ENCODE measurements around the gene DCTPP1. TPM values are rescaled to one million over a fixed set of nuclear protein-coding genes. Genes with fewer than 3 reads are reported as not detected.
"Not testable (repeated sequence)": the region's sequence is repeated elsewhere in the genome, so short reads cannot be mapped to it uniquely, and the experiment has no call there.

DCTPP1 gene
- total and polyA plus RNA-seq, 2 experiments from 2014 or later: 20.2 to 45.7 TPM

GRCh38 chr16:30470632-30470995 is 40.8 kb upstream of the DCTPP1 start:
- Histone ChIP-seq H3K9me3 (ENCODE audit: low read depth) (no peaks in the 10 kb centered on the region), H3K27ac (no peak overlapping the region), H3K9me2 (ENCODE audit: insufficient read depth) (no peaks in the 10 kb centered on the region), H3K4me1 (ENCODE audit: insufficient read depth) (no peaks in the 10 kb centered on the region), H4K20me1 (ENCODE audit: insufficient read depth) (no peaks in the 10 kb centered on the region), H3K27me3 (replicated peaks; ENCODE audit: insufficient read depth) (peaks cover 31% of the 10 kb centered on the region), H3K79me2 (ENCODE audit: insufficient read depth) (no peaks in the 10 kb centered on the region), H3K4me3 (no peak overlapping the region), H2AFZ (no peak overlapping the region), H3F3A (ENCODE audit: insufficient read depth) (peaks cover 6% of the 10 kb centered on the region; the same call in 1 of the 2 replicates), H3K9ac (no peak overlapping the region), H3K36me3 (ENCODE audit: low read depth) (no peaks in the 10 kb centered on the region), H3K4me2 (ENCODE audit: unreplicated experiment) (no peak overlapping the region)
- in situ Hi-C loops (cut with MboI): no loop called here
- DNase-seq: no peak
- 64 to 78% methylated on average over 7 to 8 of the region's 8 CpGs for WGBS, 2 experiments (ENCODE audit: low coverage in 1 of 2, low lambda C conversion rate in 2 of 2, missing lambda C conversion rate in 2 of 2)
- TF ChIP-seq EZH2 (IDR thresholded peaks at IDR 0.05; ENCODE audit: insufficient read depth, poor library complexity, severe bottlenecking) (no peak), EZH2phosphoT487 (IDR thresholded peaks at IDR 0.05; ENCODE audit: insufficient read depth, low read depth) (no peak)

GRCh38 chr16:30470170-30470512 is 40.3 kb upstream of the DCTPP1 start:
- Histone ChIP-seq H3K9me3 (ENCODE audit: low read depth) (no peaks in the 10 kb centered on the region), H4K20me1 (ENCODE audit: insufficient read depth) (no peaks in the 10 kb centered on the region), H3K4me1 (ENCODE audit: insufficient read depth) (no peaks in the 10 kb centered on the region), H3K9ac (no peak overlapping the region), H3F3A (ENCODE audit: insufficient read depth) (peaks cover 6% of the 10 kb centered on the region; the same call in 1 of the 2 replicates), H3K79me2 (ENCODE audit: insufficient read depth) (no peaks in the 10 kb centered on the region), H3K9me2 (ENCODE audit: insufficient read depth) (no peaks in the 10 kb centered on the region), H3K36me3 (ENCODE audit: low read depth) (no peaks in the 10 kb centered on the region), H3K27me3 (replicated peaks; ENCODE audit: insufficient read depth) (peaks cover 28% of the 10 kb centered on the region), H3K4me2 (ENCODE audit: unreplicated experiment) (no peak overlapping the region), H3K4me3 (no peak overlapping the region), H2AFZ (no peak overlapping the region), H3K27ac (no peak overlapping the region)
- no peak for DNase-seq
- TF ChIP-seq EZH2phosphoT487 (IDR thresholded peaks at IDR 0.05; ENCODE audit: insufficient read depth, low read depth) (no peak), EZH2 (IDR thresholded peaks at IDR 0.05; ENCODE audit: insufficient read depth, poor library complexity, severe bottlenecking) (no peak)
- in situ Hi-C loops (cut with MboI): no loop called here
- WGBS, 2 experiments (ENCODE audit: low coverage in 1 of 2, low lambda C conversion rate in 2 of 2, missing lambda C conversion rate in 2 of 2): 75 to 78% methylated on average over 3 of the region's 3 CpGs

- H3K9me2 ChIP-seq (ENCODE audit: insufficient read depth): no peaks in the 10 kb centered on the region
- no peak overlapping the region for H3K4me2 ChIP-seq (ENCODE audit: unreplicated experiment)
- no peak for DNase-seq
- H3K4me1 ChIP-seq (ENCODE audit: insufficient read depth): no peaks in the 10 kb centered on the region
- no peaks in the 10 kb centered on the region for H3K27me3 ChIP-seq (replicated peaks; ENCODE audit: insufficient read depth)
- in situ Hi-C loops (cut with MboI): no loop called here
- no peak overlapping the region for H3K27ac ChIP-seq
- H3K4me3 ChIP-seq: no peak overlapping the region
- no peaks in the 10 kb centered on the region for H3K9me3 ChIP-seq (ENCODE audit: low read depth)
- no peaks in the 10 kb centered on the region for H3K79me2 ChIP-seq (ENCODE audit: insufficient read depth)
- WGBS, 2 experiments (ENCODE audit: low coverage in 1 of 2, low lambda C conversion rate in 2 of 2, missing lambda C conversion rate in 2 of 2): 75 to 87% methylated on average over 7 of the region's 7 CpGs
- no peaks in the 10 kb centered on the region for H3F3A ChIP-seq (ENCODE audit: insufficient read depth)
- H3K9ac ChIP-seq: no peak overlapping the region
- no peaks in the 10 kb centered on the region for H4K20me1 ChIP-seq (ENCODE audit: insufficient read depth)
- no peaks in the 10 kb centered on the region for H3K36me3 ChIP-seq (ENCODE audit: low read depth)
- no peak for TF ChIP-seq EZH2 (IDR thresholded peaks at IDR 0.05; ENCODE audit: insufficient read depth, poor library complexity, severe bottlenecking)
- no peak for TF ChIP-seq EZH2phosphoT487 (IDR thresholded peaks at IDR 0.05; ENCODE audit: insufficient read depth, low read depth)
- H2AFZ ChIP-seq: no peak overlapping the region
These were observed 34.2 kb upstream of the DCTPP1 start for GRCh38 chr16:30464078-30464477.

GRCh38 chr16:30461426-30461825 is 31.6 kb upstream of the DCTPP1 start:
- H3K9ac ChIP-seq; H3K4me1 ChIP-seq (ENCODE audit: insufficient read depth); H2AFZ ChIP-seq; H3F3A ChIP-seq (ENCODE audit: insufficient read depth); H3K79me2 ChIP-seq (ENCODE audit: insufficient read depth); H3K9me3 ChIP-seq (ENCODE audit: low read depth); in situ Hi-C loops (cut with MboI); H4K20me1 ChIP-seq (ENCODE audit: insufficient read depth); H3K9me2 ChIP-seq (ENCODE audit: insufficient read depth); H3K4me2 ChIP-seq (ENCODE audit: unreplicated experiment); DNase-seq; H3K27me3 ChIP-seq (replicated peaks; ENCODE audit: insufficient read depth); H3K4me3 ChIP-seq; H3K36me3 ChIP-seq (ENCODE audit: low read depth); H3K27ac ChIP-seq: not testable (repeated sequence)
- WGBS, 2 experiments (ENCODE audit: low coverage in 1 of 2, low lambda C conversion rate in 2 of 2, missing lambda C conversion rate in 2 of 2): 64 to 68% methylated on average over 5 of the region's 5 CpGs

- no peak overlapping the region for H3K9ac ChIP-seq
- no peaks in the 10 kb centered on the region for H3F3A ChIP-seq (ENCODE audit: insufficient read depth)
- H3K36me3 ChIP-seq (ENCODE audit: low read depth): no peaks in the 10 kb centered on the region
- TF ChIP-seq EZH2phosphoT487 (IDR thresholded peaks at IDR 0.05; ENCODE audit: insufficient read depth, low read depth): no peak
- TF ChIP-seq EZH2 (IDR thresholded peaks at IDR 0.05; ENCODE audit: insufficient read depth, poor library complexity, severe bottlenecking): no peak
- H3K27me3 ChIP-seq (replicated peaks; ENCODE audit: insufficient read depth): no peaks in the 10 kb centered on the region
- no peaks in the 10 kb centered on the region for H3K79me2 ChIP-seq (ENCODE audit: insufficient read depth)
- no peaks in the 10 kb centered on the region for H3K4me1 ChIP-seq (ENCODE audit: insufficient read depth)
- no peak overlapping the region for H3K4me3 ChIP-seq
- no peaks in the 10 kb centered on the region for H3K9me2 ChIP-seq (ENCODE audit: insufficient read depth)
- no peak for DNase-seq
- no peak overlapping the region for H3K4me2 ChIP-seq (ENCODE audit: unreplicated experiment)
- H3K27ac ChIP-seq: no peak overlapping the region
- no peaks in the 10 kb centered on the region for H4K20me1 ChIP-seq (ENCODE audit: insufficient read depth)
- 69 to 70% methylated on average over 11 of the region's 11 CpGs for WGBS, 2 experiments (ENCODE audit: low coverage in 1 of 2, low lambda C conversion rate in 2 of 2, missing lambda C conversion rate in 2 of 2)
- no peak overlapping the region for H2AFZ ChIP-seq
- in situ Hi-C loops (cut with MboI): no loop called here
- no peaks in the 10 kb centered on the region for H3K9me3 ChIP-seq (ENCODE audit: low read depth)
These were observed 29.6 kb upstream of the DCTPP1 start for GRCh38 chr16:30459456-30459855.

Data from GM23248 (cell line).